ENCODE measurements around the gene KRTAP4-1. TPM values are rescaled to one million over a fixed set of nuclear protein-coding genes. Genes with fewer than 3 reads are reported as not detected.

The KRTAP4-1 gene
- polyA plus RNA-seq, 1 donor (not counting 4 experiments of a cell fraction or from before 2014, with no cell fraction given) = not detected

DNA sequence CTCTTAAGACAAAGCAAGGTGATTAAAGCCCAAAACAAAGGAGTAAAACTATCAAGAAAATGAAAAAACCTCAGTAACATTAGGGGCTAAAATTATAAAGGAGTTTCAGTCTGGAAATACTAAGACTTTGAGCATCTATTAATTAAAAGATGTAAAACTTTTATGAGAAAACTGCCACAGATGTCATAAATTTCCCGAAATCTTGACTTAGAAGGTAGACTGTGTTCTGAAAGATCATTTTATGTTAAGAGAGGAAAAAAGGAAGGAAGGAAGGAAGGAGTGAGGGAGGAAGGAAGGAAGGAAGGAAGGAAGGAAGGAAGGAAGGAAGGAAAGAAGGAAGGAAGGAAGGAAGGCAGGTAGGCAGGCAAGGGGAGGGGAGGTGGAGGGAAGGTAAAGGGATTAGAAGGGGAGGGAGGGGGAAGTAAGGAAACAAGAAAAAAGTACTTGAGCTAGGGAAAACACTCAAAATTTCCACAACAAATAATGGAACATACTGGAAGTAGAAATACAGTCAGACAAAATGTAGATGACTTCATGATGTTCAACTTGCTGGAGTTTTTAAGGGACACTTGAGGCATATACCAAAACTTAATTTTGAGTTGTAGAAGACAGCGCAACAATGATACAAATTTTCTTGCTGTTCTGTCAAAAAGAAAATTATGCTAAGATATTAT, 37.0 kb downstream of the KRTAP4-1 start:
- Histone ChIP-seq H3K4me3 (ENCODE audit: control insufficient read depth in 2 of 3, extremely low read depth in 1 of 3, insufficient read depth in 2 of 3, low read depth in 1 of 3, low read length in 3 of 3) (no peak overlapping the region), H3K9ac (ENCODE audit: control insufficient read depth, extremely low read depth, insufficient read depth, low read length) (no peak overlapping the region), H3K4me2 (ENCODE audit: control insufficient read depth, extremely low read depth, insufficient read depth, low read depth, low read length) (no peak overlapping the region), H3K27me3 (ENCODE audit: control insufficient read depth, extremely low read depth, insufficient read depth, low read length) (no peaks in the 10 kb centered on the region), H3K79me2 (ENCODE audit: control insufficient read depth, insufficient read depth, low read length) (no peaks in the 10 kb centered on the region), H2AFZ (ENCODE audit: control insufficient read depth, low read length) (no peak overlapping the region), H3K36me3 (ENCODE audit: control insufficient read depth in 2 of 2, extremely low read depth in 1 of 2, insufficient read depth in 2 of 2, low read length in 2 of 2) (no peaks in the 10 kb centered on the region), H4K20me1 (ENCODE audit: control insufficient read depth, extremely low read depth, insufficient read depth, low read length) (no peaks in the 10 kb centered on the region), H3K9me3 (ENCODE audit: control insufficient read depth, low read depth, low read length) (peaks cover 3% of the 10 kb centered on the region), H3K27ac (ENCODE audit: control insufficient read depth, insufficient read depth, low read length) (no peak overlapping the region), H3K9me1 (ENCODE audit: control insufficient read depth, extremely low read depth, insufficient read depth, low read length) (no peaks in the 10 kb centered on the region), H3K4me1 (ENCODE audit: control insufficient read depth, extremely low read depth, insufficient read depth, low read length) (no peaks in the 10 kb centered on the region)
- dilution Hi-C loops (cut with MboI; ENCODE audit: extremely low pct_ligation_motif_present, low sequenced_read_pairs) = no loop called here
- FAIRE-seq (no peak), DNase-seq (ENCODE audit: low read depth, low spot score) (no peak)
- TF ChIP-seq, protein P1, sequence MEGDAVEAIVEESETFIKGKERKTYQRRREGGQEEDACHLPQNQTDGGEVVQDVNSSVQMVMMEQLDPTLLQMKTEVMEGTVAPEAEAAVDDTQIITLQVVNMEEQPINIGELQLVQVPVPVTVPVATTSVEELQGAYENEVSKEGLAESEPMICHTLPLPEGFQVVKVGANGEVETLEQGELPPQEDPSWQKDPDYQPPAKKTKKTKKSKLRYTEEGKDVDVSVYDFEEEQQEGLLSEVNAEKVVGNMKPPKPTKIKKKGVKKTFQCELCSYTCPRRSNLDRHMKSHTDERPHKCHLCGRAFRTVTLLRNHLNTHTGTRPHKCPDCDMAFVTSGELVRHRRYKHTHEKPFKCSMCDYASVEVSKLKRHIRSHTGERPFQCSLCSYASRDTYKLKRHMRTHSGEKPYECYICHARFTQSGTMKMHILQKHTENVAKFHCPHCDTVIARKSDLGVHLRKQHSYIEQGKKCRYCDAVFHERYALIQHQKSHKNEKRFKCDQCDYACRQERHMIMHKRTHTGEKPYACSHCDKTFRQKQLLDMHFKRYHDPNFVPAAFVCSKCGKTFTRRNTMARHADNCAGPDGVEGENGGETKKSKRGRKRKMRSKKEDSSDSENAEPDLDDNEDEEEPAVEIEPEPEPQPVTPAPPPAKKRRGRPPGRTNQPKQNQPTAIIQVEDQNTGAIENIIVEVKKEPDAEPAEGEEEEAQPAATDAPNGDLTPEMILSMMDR (optimal IDR thresholded peaks at IDR 0.05 in 1 of 3, IDR thresholded peaks at IDR 0.05 in 1 of 3, conservative IDR thresholded peaks at IDR 0.05 in 1 of 3; ENCODE audit: extremely low read depth in 1 of 3, insufficient read depth in 2 of 3, low read length in 3 of 3) = no peak
- TF ChIP-seq EZH2 (IDR thresholded peaks at IDR 0.05; ENCODE audit: low read length) = no peak

DNA sequence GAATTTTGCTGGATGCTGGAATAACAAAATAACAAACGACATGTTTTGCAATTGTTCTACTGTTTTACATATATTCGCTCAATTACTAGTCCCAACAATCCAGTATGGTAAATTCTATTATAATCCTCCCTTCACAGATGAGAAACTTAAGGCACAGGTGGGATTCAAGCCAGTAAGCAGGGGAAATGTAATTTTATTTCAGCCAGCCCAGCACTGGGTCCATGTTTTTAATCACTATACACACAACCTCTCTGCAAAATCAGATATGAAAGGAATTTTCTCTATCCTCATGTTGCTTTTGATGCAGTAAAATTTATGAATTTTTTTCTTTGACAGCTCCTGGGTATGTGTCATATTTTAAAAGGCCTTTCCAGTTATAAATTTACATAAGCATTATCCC, 39.5 kb downstream of the KRTAP4-1 start:
- H3K4me3 ChIP-seq (ENCODE audit: control insufficient read depth in 2 of 3, extremely low read depth in 1 of 3, insufficient read depth in 2 of 3, low read depth in 1 of 3, low read length in 3 of 3) = no peak overlapping the region
- H3K9me3 ChIP-seq (ENCODE audit: control insufficient read depth, low read depth, low read length) = peaks cover 5% of the 10 kb centered on the region
- H3K9ac ChIP-seq (ENCODE audit: control insufficient read depth, extremely low read depth, insufficient read depth, low read length) = no peak overlapping the region
- dilution Hi-C loops (cut with MboI; ENCODE audit: extremely low pct_ligation_motif_present, low sequenced_read_pairs) = no loop called here
- H2AFZ ChIP-seq (ENCODE audit: control insufficient read depth, low read length) = no peak overlapping the region
- no peak for FAIRE-seq
- H3K9me1 ChIP-seq (ENCODE audit: control insufficient read depth, extremely low read depth, insufficient read depth, low read length) = no peaks in the 10 kb centered on the region
- no peaks in the 10 kb centered on the region for H3K36me3 ChIP-seq (ENCODE audit: control insufficient read depth in 2 of 2, extremely low read depth in 1 of 2, insufficient read depth in 2 of 2, low read length in 2 of 2)
- H4K20me1 ChIP-seq (ENCODE audit: control insufficient read depth, extremely low read depth, insufficient read depth, low read length) = no peaks in the 10 kb centered on the region
- H3K4me2 ChIP-seq (ENCODE audit: control insufficient read depth, extremely low read depth, insufficient read depth, low read depth, low read length) = no peak overlapping the region
- DNase-seq (ENCODE audit: low read depth, low spot score) = no peak
- no peak for TF ChIP-seq EZH2 (IDR thresholded peaks at IDR 0.05; ENCODE audit: low read length)
- TF ChIP-seq, protein P1 (optimal IDR thresholded peaks at IDR 0.05 in 1 of 3, IDR thresholded peaks at IDR 0.05 in 1 of 3, conservative IDR thresholded peaks at IDR 0.05 in 1 of 3; ENCODE audit: extremely low read depth in 1 of 3, insufficient read depth in 2 of 3, low read length in 3 of 3) = no peak
- H3K79me2 ChIP-seq (ENCODE audit: control insufficient read depth, insufficient read depth, low read length) = no peaks in the 10 kb centered on the region
- H3K4me1 ChIP-seq (ENCODE audit: control insufficient read depth, extremely low read depth, insufficient read depth, low read length) = peaks cover 8% of the 10 kb centered on the region
- no peak overlapping the region for H3K27ac ChIP-seq (ENCODE audit: control insufficient read depth, insufficient read depth, low read length)
- no peaks in the 10 kb centered on the region for H3K27me3 ChIP-seq (ENCODE audit: control insufficient read depth, extremely low read depth, insufficient read depth, low read length)

All from keratinocyte (primary cell).